AG09319 (cell line): Measurements from ENCODE around the gene MBD4.
A peak's percentile ranks its signal among the peaks of the same experiment; 100 is the strongest.

Experiments used
- DNase-seq: peaks from one replicate; pipeline ENCODE4 v3.0.0-alpha.2; 2010; ENCODE audit warnings: low read depth; ENCODE audit errors: extremely low read depth
- TF ChIP-seq, protein P1 (sequence below): IDR thresholded peaks from 2 replicates; pipeline ENCODE4 v1.5.1; 2011; ENCODE audit warnings: low read depth, mild to moderate bottlenecking, inconsistent platforms, low read length, moderate library complexity

Gene MBD4

DNA sequence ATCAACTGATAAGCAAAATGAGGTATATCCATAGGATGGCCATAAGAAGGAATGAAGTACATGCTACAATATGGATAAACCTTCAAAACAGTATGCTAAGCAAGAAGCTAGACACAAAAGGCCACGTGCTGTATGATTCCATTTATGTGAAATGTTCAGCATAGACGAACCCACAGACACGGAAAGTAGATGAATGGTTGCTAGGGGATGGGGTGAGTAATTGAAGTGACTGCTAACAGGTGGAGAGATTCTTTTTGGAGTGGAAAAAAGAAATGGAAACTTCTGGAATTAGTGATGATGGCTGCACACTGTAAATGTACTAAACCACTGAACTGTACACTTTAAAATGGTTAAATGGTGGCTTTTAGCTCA lies 10.7 kb downstream of the MBD4 start:
- no peak for DNase-seq
- TF ChIP-seq, protein P1, sequence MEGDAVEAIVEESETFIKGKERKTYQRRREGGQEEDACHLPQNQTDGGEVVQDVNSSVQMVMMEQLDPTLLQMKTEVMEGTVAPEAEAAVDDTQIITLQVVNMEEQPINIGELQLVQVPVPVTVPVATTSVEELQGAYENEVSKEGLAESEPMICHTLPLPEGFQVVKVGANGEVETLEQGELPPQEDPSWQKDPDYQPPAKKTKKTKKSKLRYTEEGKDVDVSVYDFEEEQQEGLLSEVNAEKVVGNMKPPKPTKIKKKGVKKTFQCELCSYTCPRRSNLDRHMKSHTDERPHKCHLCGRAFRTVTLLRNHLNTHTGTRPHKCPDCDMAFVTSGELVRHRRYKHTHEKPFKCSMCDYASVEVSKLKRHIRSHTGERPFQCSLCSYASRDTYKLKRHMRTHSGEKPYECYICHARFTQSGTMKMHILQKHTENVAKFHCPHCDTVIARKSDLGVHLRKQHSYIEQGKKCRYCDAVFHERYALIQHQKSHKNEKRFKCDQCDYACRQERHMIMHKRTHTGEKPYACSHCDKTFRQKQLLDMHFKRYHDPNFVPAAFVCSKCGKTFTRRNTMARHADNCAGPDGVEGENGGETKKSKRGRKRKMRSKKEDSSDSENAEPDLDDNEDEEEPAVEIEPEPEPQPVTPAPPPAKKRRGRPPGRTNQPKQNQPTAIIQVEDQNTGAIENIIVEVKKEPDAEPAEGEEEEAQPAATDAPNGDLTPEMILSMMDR, result no peak

DNA sequence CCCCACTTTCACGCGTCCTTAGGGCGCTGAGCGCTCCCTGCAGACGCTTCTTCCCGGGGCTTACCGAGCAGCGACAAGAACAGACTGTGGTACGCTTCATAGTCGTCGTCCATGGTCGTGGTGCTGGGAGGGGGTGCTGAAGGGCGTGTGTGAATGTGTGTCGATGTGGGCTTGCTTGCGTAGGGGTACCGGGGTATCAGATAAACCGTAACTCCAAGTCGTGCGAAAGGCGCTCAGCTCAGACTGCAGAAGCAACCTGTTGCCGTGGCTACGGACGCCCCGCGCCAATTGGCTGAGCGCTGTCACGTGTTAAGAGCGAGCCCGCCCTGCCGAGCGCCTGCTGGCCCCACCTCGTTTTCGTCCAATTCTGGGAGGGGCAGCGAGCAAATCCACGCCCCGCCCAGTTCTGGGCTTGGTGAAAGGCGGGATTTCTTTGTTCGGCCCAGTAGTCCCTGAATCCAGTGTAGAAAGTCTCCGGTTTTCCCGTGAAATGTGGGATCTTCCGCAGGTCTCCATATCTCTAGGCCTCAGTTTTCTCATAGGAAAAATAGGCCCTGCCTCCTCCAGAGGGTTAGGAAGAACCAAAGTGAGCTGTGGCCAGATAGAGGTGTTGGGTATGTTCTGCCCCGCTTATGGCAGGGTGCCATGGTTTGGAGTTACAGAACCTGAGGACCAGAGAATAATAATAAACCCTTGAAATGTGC lies 11.2 kb downstream of the MBD4 start, which contains the start of gene EFCAB12:
Gene EFCAB12 (minus strand): TSS at position 261 of the 704 bp plus-strand sequence. CDS start 148 bp downstream, at position 113.
- DNase-seq, result peak; percentile 78
- TF ChIP-seq, protein P1, result peak; percentile 12

DNA sequence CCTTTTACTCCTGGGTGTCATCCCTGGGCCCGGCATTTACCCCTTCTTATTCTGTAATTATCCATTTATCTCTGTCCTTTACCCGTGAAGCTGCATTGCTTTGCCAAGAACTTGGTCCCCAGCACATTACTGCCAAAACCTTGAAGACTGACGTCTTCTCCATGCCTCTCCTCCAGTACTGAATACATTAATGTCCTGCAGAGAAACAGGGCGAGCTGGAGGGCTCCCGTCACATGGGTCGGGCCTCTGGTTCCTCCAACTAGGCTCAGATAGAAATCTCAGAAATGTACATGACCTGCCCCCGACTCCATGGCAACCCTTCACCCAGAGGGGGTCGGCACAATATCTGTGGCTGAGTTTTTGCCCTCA lies 11.8 kb downstream of the MBD4 start:
- no peak for DNase-seq
- TF ChIP-seq, protein P1, result no peak

DNA sequence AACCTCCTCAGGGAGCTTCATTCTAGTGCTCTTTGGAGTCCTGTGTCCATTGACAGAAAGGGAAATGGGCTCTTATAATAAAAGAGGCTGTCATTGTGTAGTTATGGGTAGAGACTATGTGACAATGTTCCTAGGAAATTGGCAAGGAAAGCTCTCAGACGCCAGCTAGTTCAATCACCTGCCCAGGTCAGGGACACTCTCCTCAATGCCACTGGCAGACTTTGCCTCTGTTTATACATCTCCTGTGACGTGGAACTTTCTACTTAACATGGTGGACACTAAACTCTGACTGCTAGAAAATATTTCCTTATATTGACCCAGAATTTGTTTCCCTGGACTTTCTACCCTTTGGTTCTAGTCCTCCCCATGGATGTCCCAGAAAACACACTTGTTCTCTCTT lies 14.1 kb downstream of the MBD4 start:
- no peak for DNase-seq
- TF ChIP-seq, protein P1, result no peak

GRCh38 chr3:129425213-129425612 lies 14.5 kb downstream of the MBD4 start:
- TF ChIP-seq, protein P1, result no peak
- DNase-seq, result no peak

DNA sequence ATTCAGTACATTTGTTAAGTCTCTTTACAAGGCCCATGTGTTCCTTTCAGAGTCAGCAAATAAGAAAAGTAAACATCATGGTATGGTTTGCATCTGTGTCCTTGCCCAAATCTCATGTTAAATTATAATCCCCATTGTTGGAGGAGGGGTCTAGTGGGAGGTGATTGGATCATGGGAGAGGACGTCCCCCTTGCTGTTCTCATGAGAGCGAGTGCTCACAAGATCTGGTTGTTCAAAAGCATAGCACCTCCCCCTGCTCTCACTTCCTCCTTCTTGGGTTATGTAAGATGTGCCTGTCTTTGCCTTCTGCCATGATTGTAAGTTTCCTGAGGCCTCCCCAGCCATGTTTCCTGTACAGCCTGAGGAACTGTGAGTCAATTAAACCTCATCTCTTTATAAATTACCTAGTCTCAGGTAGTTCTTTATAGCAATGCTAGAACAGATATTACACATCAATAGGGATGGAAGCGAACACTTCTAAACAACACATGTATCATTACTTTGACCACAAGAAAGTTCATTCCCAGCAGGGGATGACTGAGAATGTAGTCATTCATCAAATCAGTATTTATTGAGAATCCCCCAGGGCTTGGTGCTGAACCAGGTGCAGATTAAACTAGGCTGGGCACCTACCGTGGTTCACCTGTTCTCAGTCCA lies 15.4 kb downstream of the MBD4 start:
- TF ChIP-seq, protein P1, result no peak

GRCh38 chr3:129422897-129423296 lies 16.9 kb downstream of the MBD4 start:
- TF ChIP-seq, protein P1, result no peak
- no peak for DNase-seq

More for the DNA sequence above, 15.4 kb downstream of the MBD4 start:
- DNase-seq, result no peak
